Urinary bladder (tissue), 2 donors: ENCODE data around the gene ONECUT1. TPM values are rescaled to one million over a fixed set of nuclear protein-coding genes. Genes with fewer than 3 reads are reported as not detected.

ENCODE experiments used
- polyA plus RNA-seq: library from polyadenylated mRNA; stranded (reverse); fragments of 200-250 nt; gene quantifications from one replicate; pipeline ENCODE4 v1.2.3, GENCODE V29; 2013
- total RNA-seq: library from RNA; depleted of rRNA; stranded (reverse); fragments of >200 nt; gene quantifications from one replicate; pipeline ENCODE4 v1.2.3, GENCODE V29; 2014
- donor health status: healthy.

Gene ONECUT1
- total and polyA plus RNA-seq, 2 donors = 0.63 TPM; not detected in 1

Other genes starting within 250 kb of the ONECUT1 start
- 170 TPM for gene ARPP19, start 221.3 kb downstream of the ONECUT1 start, total RNA-seq
- gene ARPP19, start 221.3 kb downstream of the ONECUT1 start, polyA plus RNA-seq = 66.9 TPM
- 101 TPM for gene ATOSA, start 110.9 kb downstream of the ONECUT1 start, total RNA-seq
- 24.1 TPM for gene ATOSA, start 110.9 kb downstream of the ONECUT1 start, polyA plus RNA-seq